Activated T-cell treated with anti-CD3 and anti-CD28 coated beads for 4 hours (primary cell): ENCODE data around the gene RNF207.
A peak's percentile ranks its signal among the peaks of the same experiment; 100 is the strongest.

ENCODE experiments used
- DNase-seq: peaks from one replicate; pipeline ENCODE4 v3.0.0-alpha.2; 2020

The RNF207 gene

GRCh38 chr1:6174621-6175410, 31.1 kb upstream of the RNF207 start:
- no peak for DNase-seq

GRCh38 chr1:6175411-6175828, 30.5 kb upstream of the RNF207 start:
- DNase-seq = no peak

GRCh38 chr1:6176779-6177178, 29.1 kb upstream of the RNF207 start:
- DNase-seq = no peak

- DNase-seq = no peak
Observed at GRCh38 chr1:6177681-6178380, 28.1 kb upstream of the RNF207 start.

GRCh38 chr1:6178751-6179563, 27.0 kb upstream of the RNF207 start:
- DNase-seq = no peak

GRCh38 chr1:6179564-6180175, 26.2 kb upstream of the RNF207 start:
- DNase-seq = no peak

GRCh38 chr1:6180268-6180706, 25.6 kb upstream of the RNF207 start, which contains the start of gene CHD5:
CHD5 (minus strand) TSS chr1:6180321; CDS start chr1:6180023, 298 bp downstream.
- DNase-seq = no peak

GRCh38 chr1:6180707-6181311, 25.1 kb upstream of the RNF207 start:
- DNase-seq = no peak

GRCh38 chr1:6181347-6181770, 24.6 kb upstream of the RNF207 start:
- no peak for DNase-seq

GRCh38 chr1:6183520-6183989, 22.4 kb upstream of the RNF207 start:
- DNase-seq = no peak

GRCh38 chr1:6184083-6184783, 21.7 kb upstream of the RNF207 start:
- DNase-seq = no peak

- DNase-seq = no peak
Observed at GRCh38 chr1:6185151-6185550, 20.8 kb upstream of the RNF207 start.

GRCh38 chr1:6185635-6186382, 20.1 kb upstream of the RNF207 start:
- no peak for DNase-seq

- DNase-seq = no peak
Observed at GRCh38 chr1:6188466-6188865, 17.5 kb upstream of the RNF207 start.

- no peak for DNase-seq
Observed at GRCh38 chr1:6191968-6192367, 14.0 kb upstream of the RNF207 start.

- DNase-seq = no peak
Observed at GRCh38 chr1:6197746-6198427, 8.0 kb upstream of the RNF207 start.

- DNase-seq = no peak
Observed at GRCh38 chr1:6198646-6199297, 7.1 kb upstream of the RNF207 start.

- DNase-seq = peak; percentile 95
Observed at GRCh38 chr1:6199298-6200187, 6.4 kb upstream of the RNF207 start, which contains the start of gene RPL22. RPL22 (minus strand) TSS chr1:6199595; CDS start chr1:6199573, 22 bp downstream.
